HG03520 (cell line): ENCODE results near the gene EVA1B.

ENCODE experiments used
- ATAC-seq: cut with Tn5 transposase; IDR thresholded peaks from one replicate; pipeline ENCODE4 v1.9.1; 2021; ENCODE audit warnings: mild to moderate bottlenecking, moderate library complexity; ENCODE audit not compliant: unreplicated experiment

Gene EVA1B

DNA sequence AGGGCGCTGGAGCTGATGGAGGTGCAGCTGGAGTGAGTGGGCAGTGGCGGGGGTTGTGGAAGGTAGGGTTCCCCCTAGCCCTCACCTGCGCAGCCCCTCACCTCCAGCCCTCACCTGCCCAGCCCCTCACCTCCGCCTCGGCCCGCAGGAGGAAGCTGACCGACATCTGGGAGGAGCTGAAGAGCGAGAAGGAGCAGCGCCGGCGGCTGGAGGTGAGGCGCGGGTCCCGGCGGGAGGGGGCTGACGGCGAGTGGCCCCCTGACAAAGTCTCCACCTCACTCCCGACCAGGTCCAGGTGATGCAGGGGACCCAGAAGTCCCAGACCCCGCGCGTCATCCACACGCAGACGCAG is 2.7 kb downstream of the EVA1B start:
- ATAC-seq = no peak

DNA sequence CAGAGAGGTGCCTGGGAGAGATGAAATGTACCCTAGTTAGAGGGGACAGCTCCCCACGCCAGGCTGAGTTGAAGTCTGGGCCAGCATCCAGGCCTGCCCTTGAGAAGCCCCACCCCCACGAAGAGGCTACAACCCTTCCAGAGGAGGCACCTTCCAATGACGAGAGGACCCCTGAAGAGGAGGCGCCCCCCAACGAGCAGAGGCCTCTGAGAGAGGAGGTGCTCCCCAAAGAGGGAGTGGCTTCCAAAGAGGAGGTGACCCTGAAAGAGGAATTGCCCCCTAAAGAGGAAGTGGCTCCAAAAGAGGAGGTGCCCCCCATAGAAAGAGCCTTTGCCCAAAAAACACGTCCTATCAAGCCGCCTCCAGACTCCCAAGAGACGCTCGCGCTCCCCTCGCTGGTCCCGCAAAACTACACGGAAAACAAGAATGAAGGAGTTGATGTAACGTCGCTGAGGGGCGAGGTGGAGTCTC is 3.1 kb downstream of the EVA1B start:
- no peak for ATAC-seq

DNA sequence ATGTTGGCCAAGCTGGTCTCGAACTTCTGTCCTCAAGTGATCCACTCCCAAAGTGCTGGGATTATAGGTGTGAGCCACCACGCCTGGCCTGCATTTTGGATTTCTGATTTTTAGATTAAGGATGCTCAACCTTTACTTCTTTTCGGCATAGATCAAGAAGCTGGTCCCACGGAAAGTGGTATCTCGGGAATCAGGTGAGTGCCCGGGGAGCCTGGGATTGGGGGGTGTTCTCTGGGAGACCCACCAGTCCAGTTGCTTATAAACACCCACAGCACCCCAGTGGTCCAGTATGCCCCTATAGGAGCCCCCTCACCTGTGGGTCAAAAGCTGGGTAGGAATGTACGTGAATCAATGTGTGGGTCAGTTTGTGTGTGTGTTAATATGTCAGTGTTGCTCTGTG is 14.0 kb downstream of the EVA1B start:
- no peak for ATAC-seq

DNA sequence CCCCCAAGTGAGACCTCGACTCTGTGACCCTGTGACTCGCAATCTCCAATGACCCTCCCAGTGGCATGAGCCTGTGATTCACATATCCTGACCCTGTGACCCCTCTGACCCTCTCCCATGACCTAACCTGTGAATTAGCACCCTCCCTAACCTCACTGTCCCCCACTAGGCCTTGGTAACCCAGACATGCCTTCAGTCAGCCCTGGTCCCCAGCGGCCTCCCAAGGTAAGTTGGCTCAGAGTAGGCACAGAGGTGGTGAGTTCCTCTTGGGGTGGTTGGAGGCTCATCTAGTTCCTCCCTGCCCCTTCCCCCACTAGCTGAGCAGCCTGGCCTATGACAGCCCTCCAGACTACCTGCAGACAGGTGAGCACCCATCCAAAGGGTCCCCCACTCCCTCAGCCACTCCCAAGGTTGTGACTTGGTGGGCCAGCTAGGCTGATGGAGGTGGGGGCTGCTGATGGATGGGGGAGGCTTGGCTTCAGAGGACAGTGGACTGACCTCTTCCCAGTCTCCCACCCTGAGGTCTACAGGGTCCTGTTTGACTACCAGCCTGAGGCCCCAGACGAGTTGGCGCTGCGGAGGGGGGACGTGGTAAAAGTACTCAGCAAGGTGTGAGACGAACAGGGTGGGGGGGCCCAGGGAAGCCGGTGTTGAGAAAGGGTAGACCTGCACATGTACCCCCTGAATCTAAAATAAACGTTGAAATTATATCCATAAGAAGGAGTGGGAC is 15.7 kb downstream of the EVA1B start:
- ATAC-seq = no peak

DNA sequence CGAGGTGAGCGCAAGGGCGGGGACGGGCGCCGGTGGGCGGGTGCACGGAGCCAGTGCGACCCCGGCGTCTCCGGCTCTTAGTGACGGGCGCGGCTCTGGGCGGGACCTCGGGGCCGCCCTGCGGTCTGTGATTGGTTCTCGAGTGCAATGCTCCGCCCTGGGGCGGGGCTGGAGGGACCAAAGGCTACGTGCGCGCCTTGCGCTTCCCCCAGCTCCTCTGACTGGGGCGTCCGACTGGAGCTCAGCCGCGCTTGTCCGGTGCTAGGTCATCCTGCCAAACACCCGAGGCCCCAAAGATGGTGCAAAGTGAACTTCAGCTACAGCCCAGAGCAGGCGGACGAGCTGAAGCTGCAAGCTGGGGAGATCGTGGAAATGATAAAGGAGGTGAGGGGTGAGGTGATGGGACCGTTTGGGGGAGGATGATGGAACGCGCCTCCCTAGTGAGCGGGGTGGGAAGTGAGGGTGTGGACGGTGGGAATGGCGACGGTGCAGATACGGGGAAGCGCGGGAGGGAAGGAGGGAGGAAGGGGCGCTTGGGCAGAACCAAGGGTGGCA is 16.5 kb downstream of the EVA1B start:
- ATAC-seq = peak; percentile 97

DNA sequence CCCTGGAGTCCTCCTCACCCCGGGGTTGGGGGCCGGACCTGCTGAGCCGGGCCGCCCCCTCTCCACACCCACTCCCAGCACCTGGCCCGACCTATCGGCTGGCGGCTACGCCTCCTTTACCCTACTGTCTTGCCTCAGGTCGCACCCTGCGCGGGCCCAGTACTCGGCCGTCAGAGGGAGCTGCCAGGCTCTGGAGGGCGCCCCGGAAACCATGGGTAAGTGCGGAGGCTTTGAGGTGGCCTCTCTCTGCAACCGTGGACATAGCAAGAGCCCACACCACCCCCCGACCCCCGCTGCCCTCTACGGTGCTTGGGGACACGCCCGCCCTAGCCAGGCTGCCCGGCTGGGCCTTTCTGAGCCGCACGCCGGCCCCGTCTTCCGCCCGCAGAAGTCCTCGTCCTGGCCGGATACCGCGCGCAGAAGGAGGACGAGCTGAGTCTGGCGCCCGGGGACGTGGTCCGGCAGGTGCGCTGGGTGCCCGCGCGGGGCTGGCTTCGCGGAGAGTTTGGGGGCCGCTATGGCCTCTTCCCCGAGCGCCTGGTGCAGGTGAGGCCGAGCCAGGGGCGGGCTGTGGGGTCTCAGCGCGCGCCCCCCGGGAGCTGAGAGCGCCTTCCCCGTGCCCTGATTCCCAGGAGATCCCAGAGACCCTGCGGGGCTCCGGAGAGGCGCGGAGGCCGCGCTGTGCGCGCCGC is 17.1 kb downstream of the EVA1B start, which contains the start of gene SH3D21:
Gene SH3D21 (plus strand): TSS at position 159 of the 692 bp plus-strand sequence. CDS start 53 bp downstream, at position 212.
- ATAC-seq = peak; percentile 15

DNA sequence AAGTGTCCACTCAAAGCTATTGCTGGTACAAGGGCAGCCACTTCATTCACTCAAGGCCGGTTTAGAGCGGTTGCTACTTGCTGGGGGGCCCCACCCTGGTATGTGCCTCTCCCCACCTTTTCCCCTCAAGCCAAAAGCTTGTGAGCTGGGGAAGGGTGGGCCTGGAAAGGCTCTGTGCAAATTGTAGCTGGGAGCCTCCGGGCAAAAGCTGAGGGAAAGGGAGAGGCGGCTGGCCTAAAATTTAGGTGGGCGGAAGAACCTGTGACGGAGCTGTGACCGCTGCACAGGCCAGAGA is 17.6 kb downstream of the EVA1B start:
- ATAC-seq = no peak

DNA sequence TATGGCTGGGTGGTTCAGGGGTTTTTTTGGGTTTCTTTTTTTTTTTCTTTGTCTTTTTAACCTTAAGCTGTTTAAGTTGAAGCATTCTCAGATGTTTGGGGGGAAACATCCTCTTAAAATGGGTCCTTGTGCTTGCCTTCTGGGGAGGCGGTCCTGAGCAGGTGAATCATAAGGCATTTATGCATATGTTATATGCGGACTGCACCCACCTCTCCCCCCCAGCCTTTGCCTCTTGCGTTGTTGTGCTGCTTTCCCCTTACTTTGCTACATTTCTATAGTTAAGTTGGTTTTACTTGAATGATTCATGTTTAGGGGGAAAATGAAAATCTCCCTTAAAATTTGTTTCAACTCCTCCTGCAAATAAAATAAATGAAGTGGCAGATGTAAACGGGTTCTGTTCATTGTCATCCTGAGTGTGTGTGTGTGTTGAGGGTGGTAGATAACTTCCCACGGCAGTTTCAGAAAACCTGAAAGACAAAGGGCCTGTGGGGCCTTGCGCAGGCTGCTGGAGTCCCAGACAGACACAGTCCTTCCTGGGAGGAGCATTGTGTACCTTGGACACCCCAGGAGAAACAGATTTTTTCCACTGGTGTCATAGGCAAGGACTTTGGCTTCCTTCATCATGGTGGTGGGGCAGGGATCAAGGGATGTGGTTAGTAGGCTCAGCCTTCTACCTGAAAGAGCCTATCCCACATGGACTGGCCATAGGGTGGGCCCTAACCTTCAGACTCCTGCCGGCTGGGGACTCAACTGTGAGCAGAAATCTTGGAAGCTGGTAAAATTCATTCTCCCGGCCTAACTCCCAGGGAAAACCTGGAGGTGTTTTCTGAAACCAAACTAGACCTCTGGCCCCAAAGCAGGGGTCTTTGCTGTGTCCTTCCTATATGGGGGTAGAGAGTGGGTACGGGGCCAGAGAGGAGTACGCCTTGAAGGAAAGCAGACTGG is 18.2 kb downstream of the EVA1B start:
- no peak for ATAC-seq

DNA sequence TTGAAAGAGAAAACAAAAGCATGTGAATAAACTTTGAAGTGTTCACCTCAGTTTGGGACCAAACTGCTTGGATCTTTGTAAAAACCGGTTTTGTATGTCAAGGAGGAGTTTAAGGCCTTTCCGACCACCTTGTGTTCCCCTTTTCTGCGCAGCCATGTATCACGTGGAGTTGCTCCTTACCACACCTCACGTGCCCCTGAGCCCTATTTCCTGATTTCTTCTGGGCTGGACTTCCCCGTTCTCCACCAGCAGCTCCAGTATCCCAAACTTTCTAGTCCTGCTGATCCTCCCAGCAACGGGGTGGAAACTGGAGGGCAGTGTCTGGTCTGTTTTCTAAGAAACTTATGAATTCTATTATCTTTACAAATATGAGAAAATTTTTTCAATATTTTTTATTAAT is 18.9 kb downstream of the EVA1B start:
- no peak for ATAC-seq

DNA sequence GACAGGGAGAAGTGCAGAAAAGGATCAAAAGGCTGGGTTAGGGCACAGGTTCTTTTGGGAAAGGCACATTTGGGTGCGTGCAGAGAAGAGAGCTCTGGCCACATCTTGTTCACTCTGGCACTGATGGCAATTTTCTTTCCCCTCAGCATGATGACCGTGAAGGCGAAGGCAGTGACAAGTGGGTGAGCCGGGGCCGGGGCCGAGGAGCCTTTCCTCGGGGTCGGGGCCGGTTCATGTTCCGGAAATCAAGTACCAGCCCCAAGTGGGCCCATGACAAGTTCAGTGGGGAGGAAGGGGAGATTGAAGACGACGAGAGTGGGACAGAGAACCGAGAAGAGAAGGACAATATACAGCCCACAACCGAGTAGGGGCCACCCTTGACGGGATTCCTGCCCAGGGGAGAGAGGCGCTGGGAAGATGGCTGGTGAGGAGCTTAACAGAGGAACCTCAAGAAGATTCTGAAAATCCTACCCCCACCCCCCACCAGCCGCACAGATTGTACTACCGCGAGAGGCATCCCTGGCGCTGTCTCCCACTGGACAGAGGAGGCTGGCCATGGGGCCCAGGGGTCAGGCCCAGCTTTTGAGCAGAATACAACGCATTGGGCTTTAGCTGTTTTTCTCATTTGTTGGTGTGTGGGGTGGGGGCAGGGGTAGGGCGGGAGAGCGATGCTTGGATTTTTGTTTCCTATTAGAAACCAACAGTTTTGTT is 19.6 kb downstream of the EVA1B start:
- ATAC-seq = no peak

DNA sequence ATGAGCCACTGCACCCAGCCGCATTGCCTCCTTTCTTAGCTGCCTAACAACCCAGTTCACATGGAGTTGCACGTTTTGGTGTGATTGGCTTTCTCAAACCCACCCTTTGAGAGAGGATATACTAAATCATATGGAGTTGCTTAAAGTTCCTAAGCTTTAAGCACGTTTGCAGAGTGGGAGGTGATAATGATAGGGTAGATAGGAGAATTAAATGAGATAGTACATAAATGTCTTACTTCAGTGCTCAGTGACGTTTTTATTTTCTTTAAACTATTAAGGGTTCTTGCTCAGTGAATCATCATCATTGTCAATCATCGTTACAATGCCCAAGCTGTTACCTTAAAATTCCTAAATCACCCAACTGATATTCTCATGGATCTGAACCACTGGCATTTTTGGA is 20.2 kb downstream of the EVA1B start:
- no peak for ATAC-seq

DNA sequence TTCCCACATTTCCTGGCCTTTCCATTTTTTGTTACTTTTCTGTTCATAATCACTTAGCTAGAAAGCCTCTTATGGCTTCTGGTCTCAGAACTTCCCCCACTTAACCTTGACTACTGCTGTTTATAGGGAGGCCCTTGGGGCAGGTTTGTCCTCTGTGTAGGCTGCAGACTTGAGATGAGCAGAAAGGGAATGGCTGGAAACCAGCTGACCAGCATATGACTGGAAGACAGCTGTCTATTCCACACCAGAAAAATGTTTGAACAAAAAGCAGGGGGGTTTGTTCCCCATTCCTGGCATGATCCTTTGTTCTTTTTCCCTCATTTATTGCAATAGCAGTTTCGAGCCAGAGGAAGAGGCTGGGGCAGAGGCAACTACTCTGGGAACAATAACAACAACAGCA is 22.2 kb downstream of the EVA1B start:
- no peak for ATAC-seq

DNA sequence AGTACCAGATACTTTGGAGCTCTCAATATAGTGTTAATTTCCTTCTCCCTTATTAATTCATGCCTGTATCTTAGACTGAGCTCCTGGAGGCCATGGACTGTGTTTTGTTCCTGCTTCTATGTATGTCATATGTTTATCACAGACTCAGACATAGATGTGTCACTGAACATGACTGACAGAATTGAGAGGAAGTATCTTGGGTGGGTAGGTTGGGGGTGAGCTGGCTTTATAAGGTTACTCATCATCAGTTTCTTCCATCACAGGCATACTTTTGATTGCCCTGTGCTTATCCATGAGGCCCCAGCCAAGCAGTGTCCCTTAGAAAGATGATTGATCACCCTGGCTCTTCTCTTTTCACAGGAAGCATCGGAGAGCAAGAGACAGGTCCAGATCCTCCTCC is 22.9 kb downstream of the EVA1B start:
- ATAC-seq = no peak

DNA sequence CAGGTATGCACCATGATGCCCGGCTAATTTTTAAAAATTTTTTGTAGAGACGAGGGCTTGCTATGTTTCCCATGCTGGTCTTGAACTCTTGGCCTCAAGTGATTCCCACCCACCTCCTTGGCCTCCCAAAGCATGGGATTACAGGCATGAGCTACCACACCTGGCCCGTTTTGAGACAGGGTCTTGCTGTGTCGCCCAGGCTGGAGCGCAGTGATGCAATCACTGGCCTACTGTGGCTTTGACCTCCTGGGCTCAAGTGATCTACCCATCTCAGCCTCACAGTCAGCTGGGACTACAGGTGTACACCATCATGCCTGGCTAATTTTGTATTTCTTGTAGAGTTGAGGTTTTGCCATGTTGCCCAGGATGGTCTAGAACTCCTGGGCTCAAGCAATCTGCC is 24.8 kb downstream of the EVA1B start:
- ATAC-seq = no peak

DNA sequence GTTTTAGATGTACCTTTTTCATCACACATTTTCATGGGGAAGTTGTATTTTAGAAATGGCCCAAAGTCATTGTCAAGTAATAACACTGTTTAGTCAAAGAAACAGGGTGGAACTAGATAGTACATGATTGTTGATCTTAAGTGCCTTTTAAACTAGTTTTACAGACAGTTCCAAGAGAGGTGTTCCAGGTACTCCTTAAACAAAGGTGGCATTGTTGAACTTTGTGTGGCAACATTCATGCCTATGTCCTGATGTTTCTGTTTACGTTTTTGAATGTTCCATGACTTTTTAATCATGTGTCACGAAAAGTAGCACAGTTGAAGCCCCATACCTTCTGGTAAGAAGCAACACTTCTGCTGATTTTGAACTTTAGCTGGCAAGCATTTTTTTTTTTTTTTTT is 26.4 kb downstream of the EVA1B start:
- ATAC-seq = no peak

DNA sequence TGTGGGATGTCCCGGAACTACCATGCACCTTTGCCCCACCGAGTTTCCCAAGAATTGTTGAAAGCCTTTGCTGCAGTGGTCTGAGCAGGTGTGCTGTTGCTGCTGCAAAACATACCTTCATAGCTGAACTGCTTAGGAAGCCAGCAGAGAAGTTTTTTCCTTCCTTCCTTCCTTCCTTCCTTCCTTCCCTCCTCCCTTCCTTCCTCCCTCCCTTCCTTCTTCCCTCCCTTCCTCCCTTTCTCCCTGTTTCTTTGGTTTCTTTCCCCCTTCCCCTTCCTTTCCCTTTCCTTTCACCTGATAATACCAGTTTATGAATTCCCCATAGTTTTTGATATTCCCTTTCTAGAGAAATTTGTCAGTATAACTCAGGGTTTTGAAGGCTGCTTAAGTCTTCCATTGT is 28.1 kb downstream of the EVA1B start:
- ATAC-seq = no peak

DNA sequence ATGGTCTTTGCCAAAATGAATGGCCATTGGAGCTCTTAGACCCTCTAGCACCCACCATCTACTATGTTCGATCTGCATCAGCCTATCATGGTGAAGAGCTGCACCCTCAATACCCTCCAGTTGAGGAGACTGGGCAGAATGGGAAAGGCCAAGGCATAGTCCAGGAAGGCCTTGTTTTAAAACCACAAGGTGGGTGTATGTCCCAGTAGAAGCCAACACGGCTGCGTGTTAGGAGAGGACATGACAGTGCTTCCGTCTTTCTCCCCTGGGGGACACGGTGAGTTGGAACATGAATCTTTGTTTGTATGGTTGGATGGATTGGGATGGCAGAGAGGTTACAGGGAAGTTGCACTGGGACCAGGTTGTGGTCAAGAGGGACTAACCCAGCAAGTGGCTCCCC is 35.9 kb downstream of the EVA1B start:
- ATAC-seq = no peak

DNA sequence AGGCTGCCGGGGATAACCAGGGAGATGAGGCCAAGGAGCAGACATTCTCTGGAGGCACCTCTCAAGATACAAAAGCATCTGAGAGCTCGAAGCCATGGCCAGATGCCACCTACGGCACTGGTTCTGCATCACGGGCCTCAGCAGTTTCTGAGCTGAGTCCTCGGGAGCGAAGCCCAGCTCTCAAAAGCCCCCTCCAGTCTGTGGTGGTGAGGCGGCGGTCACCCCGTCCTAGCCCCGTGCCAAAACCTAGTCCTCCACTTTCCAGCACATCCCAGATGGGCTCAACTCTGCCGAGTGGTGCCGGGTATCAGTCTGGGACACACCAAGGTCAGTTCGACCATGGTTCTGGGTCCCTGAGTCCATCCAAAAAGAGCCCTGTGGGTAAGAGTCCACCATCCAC is 36.6 kb downstream of the EVA1B start:
- no peak for ATAC-seq

DNA sequence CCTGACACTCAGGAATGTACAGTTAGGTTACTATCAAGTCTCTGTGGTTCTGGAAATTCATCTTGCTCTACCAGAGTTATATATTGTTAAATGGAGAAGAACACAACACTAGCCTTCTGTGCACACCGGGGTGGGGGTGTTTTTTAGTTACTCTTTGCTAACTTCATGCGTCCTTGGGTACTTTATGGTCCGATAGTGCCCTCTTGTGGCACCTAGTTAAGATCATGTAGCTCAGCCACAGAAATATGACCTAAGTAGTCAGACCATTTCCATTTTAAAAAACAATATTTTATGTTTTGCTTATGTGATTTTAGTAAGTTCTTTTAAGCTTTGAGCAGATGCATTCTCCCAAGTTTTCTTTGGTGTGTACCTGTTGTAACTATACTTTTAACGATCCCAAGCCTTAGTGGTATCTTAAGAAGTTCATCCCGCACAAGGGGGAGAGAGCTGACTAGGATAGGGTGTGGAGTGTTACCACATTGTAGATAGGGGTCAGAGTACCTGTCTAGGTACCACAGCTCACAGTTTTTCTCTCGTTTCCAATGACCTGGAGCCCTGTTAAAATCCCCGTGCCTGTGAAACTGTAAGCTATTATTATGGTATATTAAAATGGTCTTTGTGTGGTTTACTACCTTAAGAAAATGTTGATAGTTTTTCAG is 37.9 kb downstream of the EVA1B start:
- no peak for ATAC-seq

DNA sequence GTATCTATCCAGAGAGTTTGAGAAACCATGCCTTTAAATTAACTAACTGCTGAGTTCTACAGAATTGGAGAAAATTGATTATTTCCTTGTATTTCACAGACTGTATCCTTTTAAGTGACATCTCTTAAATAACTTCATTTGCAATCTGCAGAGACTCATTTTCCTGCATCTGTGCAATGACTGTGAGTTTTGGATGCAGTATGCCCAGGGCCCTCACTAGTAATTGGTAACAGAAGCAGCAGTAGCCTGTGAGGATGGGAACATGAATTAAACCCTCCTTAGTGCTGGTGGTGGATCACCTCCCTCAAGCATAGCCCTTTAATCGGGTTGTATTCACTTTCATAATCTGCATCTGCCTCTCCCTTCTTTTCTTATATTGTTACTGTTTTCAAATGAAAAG is 38.9 kb downstream of the EVA1B start:
- no peak for ATAC-seq
